Adrenal gland (tissue), 5 donors: ENCODE measurements around the gene ARAP2.

Experiments used
- CTCF ChIP-seq, 6 experiments: fragments of 450-650 bp in 4 of 6; fragments of 200-600 bp in 2 of 6; sonication (generic) in 1 of 6; IDR thresholded peaks; 1 replicate in 5 of 6; 2 replicates in 1 of 6; pipeline versions ENCODE4 v1.5.1 to v1.8.0; 2016 to 2021; ENCODE audit warnings: antibody characterized with exemption in 6 of 6, mild to moderate bottlenecking in 2 of 6, moderate library complexity in 1 of 6
- POLR2A ChIP-seq, 2 donors: fragments of 450-650 bp; IDR thresholded peaks; one replicate each; pipeline ENCODE4 v1.6.1; 2017; ENCODE audit warnings: antibody characterized with exemption in 2 of 2, mild to moderate bottlenecking in 2 of 2, moderate library complexity in 1 of 2
- donor health status: DM: no; HTN: no; CAD: no.

DNA sequence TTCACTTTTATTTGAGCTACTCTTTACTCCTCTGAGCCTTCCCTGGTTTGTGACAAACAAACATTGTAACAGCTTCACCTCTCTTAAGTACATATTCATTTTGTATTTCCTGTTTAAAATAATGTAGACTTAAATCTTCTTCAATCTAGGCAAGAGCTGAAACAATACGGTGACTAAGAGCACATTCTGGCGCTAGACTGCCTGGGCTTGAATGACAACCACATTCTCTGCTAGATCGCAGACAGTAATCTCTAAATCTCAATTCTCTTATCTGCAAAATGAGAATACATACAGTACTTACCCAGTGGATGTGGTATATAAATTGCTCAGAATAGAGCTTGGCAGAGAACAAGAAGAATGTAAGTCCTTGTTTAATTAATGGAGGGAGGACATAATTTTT is 144.8 kb downstream of the ARAP2 start:
- TF ChIP-seq POLR2A (IDR thresholded peaks at IDR 0.05) (no peak), CTCF (IDR thresholded peaks at IDR 0.05) (no peak)
